ENCODE data around the gene RANGAP1.

- TF ChIP-seq CTCF (conservative IDR thresholded peaks at IDR 0.05; ENCODE audit: low read depth, low read length) (peak; percentile 33; the same call in 1 of the 2 replicates), EZH2 (IDR thresholded peaks at IDR 0.05; ENCODE audit: borderline replicate concordance, low read depth, low read length, poor library complexity, severe bottlenecking) (no peak)
Observed at GRCh38 chr22:41237707-41238569, 48.0 kb downstream of the RANGAP1 start.
